PC-9 (cell line): ENCODE measurements around the gene NCAM2. TPM values are rescaled to one million over a fixed set of nuclear protein-coding genes. Genes with fewer than 3 reads are reported as not detected.

Experiments used
- BruUV-seq: library from RNA; stranded (reverse); fragments of 400-500 nt; replicated peaks from 2 replicates; lab custom pipeline; 2021; lab: Mats Ljungman, UMichigan
- CTCF ChIA-PET: fragments of 300-600 bp; sonication (Branson Sonifier 250); formaldehyde crosslinking; loops from one replicate; lab custom pipeline; 2022; ENCODE audit warnings: antibody characterized with exemption; lab: Charles Lee
- POLR2A ChIA-PET: fragments of 300-600 bp; sonication (Branson Sonifier 250); formaldehyde crosslinking; loops from one replicate; lab custom pipeline; 2022; ENCODE audit warnings: antibody characterized with exemption; ENCODE audit not compliant: unreplicated experiment; lab: Charles Lee
- DNase-seq, 2 experiments: peaks; one replicate each; pipeline versions ENCODE4 v3.0.0 to v3.0.0-alpha.2; 2015 to 2022; ENCODE audit warnings: mixed read lengths in 1 of 2
- H2AFZ ChIP-seq: fragments of 200-600 bp; sonication (generic); 2 replicates; pipeline ENCODE4 v1.8.1; 2017; ENCODE audit warnings: antibody characterized with exemption
- H3F3A ChIP-seq: fragments of 200-600 bp; sonication (generic); 2 replicates; pipeline ENCODE4 v1.8.1; 2017; ENCODE audit warnings: antibody characterized with exemption, mild to moderate bottlenecking, low read depth; ENCODE audit not compliant: insufficient read depth
- H3K27ac ChIP-seq: fragments of 200-600 bp; sonication (generic); 2 replicates; pipeline ENCODE4 v1.6.1; 2016; ENCODE audit warnings: mixed run types
- H3K27me3 ChIP-seq: fragments of 200-600 bp; sonication (generic); 2 replicates; pipeline ENCODE4 v1.6.1; 2016; ENCODE audit warnings: low read depth, mixed run types; ENCODE audit not compliant: insufficient read depth
- H3K36me3 ChIP-seq: fragments of 200-600 bp; sonication (generic); 2 replicates; pipeline ENCODE4 v1.6.1; 2016; ENCODE audit warnings: low read depth, mixed run types
- H3K4me1 ChIP-seq: fragments of 200-600 bp; sonication (generic); replicated peaks from 2 replicates; pipeline ENCODE4 v1.6.1; 2016; ENCODE audit warnings: mixed run types; ENCODE audit not compliant: insufficient read depth
- H3K4me2 ChIP-seq: fragments of 200-600 bp; sonication (generic); 2 replicates; pipeline ENCODE4 v1.6.1; 2017; ENCODE audit warnings: mixed run types
- H3K4me3 ChIP-seq: fragments of 200-600 bp; sonication (generic); 2 replicates; pipeline ENCODE4 v1.6.1; 2016; ENCODE audit warnings: mixed run types
- H3K79me2 ChIP-seq: fragments of 200-600 bp; sonication (generic); 2 replicates; pipeline ENCODE4 v1.6.1; 2017; ENCODE audit warnings: low read depth, mixed run types
- H3K9me2 ChIP-seq: fragments of 200-600 bp; sonication (generic); 2 replicates; pipeline ENCODE4 v1.8.1; 2017; ENCODE audit warnings: mild to moderate bottlenecking; ENCODE audit not compliant: insufficient read depth
- H3K9me3 ChIP-seq: fragments of 200-600 bp; sonication (generic); 2 replicates; pipeline ENCODE4 v1.8.1; 2016; ENCODE audit warnings: low read depth; ENCODE audit not compliant: insufficient read depth
- H4K20me1 ChIP-seq: fragments of 200-600 bp; sonication (generic); 2 replicates; pipeline ENCODE4 v1.8.1; 2017; ENCODE audit not compliant: insufficient read depth
- CTCF ChIP-seq: fragments of 200-600 bp; sonication (generic); conservative IDR thresholded peaks from 2 replicates; pipeline ENCODE4 v1.6.1; 2017; ENCODE audit warnings: mixed run types, antibody characterized with exemption, mild to moderate bottlenecking, moderate library complexity
- EZH2 ChIP-seq: fragments of 200-600 bp; sonication (generic); IDR thresholded peaks from 2 replicates; pipeline ENCODE4 v1.8.0; 2017; ENCODE audit warnings: antibody characterized with exemption, low read depth
- intact Hi-C: fragments of 100-400 bp; cut with micrococcal nuclease; formaldehyde crosslinking; loops from one replicate; pipeline ENCODE4 v1.10.0; 2022; ENCODE audit not compliant: unreplicated experiment
- total RNA-seq: library from RNA; stranded (reverse); gene quantifications from 2 replicates; pipeline ENCODE4 v1.2.3, GENCODE V29; 2021

The NCAM2 gene
- total RNA-seq, 1 experiment from 2014 or later = not detected

DNA sequence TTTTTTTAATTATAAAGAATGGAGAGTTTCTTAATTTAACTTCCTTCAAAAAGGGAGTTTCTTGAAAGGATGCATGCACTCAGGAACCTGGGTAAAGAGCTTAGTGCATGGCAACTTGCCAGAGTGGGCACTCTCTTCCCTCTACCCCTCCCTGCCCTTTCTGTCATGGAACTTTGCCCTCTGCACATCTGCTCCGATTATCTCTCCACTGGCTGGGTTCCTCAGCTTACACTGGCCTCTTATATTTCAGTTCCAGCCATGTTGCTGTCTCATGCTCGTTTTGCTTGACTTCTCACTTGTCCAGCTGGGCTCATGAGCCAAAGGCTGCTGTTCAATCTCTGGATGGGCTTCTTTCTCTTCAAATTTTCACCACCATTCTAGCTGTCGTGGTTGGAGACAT is 87.0 kb downstream of the NCAM2 start:
- no peaks in the 10 kb centered on the region for H3F3A ChIP-seq
- H3K4me3 ChIP-seq = no peak overlapping the region
- no peak overlapping the region for H2AFZ ChIP-seq
- no peaks in the 10 kb centered on the region for H3K9me2 ChIP-seq
- ChIA-PET POLR2A (no interaction called here), CTCF (no interaction called here)
- intact Hi-C loops = no loop called here
- no peak for TF ChIP-seq CTCF
- no peak for TF ChIP-seq EZH2
- H3K9me3 ChIP-seq = no peaks in the 10 kb centered on the region
- no peaks in the 10 kb centered on the region for H3K4me1 ChIP-seq
- H3K27me3 ChIP-seq = no peaks in the 10 kb centered on the region
- no TSS peak for BruUV-seq
- no peaks in the 10 kb centered on the region for H3K36me3 ChIP-seq
- no peaks in the 10 kb centered on the region for H4K20me1 ChIP-seq
- no peak overlapping the region for H3K4me2 ChIP-seq
- no peak for DNase-seq
- H3K27ac ChIP-seq = no peak overlapping the region
- H3K79me2 ChIP-seq = no peaks in the 10 kb centered on the region

GRCh38 chr21:21096956-21097355 is 98.7 kb downstream of the NCAM2 start:
- POLR2A ChIA-PET = no interaction called here
- H3K9me3 ChIP-seq = no peaks in the 10 kb centered on the region

DNA sequence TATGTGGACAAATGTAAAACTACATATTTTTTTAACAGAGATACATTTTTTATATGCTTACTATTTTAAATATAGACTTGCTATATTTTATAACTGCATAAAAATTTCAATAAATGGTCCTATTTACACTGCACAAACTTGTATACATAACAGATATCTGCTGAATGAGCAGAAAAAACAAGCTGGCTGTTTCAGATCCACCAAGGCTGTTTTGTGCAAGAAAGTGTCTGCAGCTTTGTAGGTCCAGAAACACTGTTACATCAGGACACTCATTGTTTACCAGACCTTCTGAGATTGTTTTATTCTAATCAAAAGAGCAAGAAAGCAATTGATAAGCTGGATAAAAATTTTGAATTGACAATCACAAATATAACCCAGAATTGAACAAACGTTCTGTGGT is 99.3 kb downstream of the NCAM2 start:
- ChIA-PET CTCF (no interaction called here), POLR2A (no interaction called here)
- H3K4me2 ChIP-seq = no peak overlapping the region
- H3K9me3 ChIP-seq = no peaks in the 10 kb centered on the region
- no peaks in the 10 kb centered on the region for H3K9me2 ChIP-seq
- intact Hi-C loops = no loop called here
- TF ChIP-seq EZH2 (no peak), CTCF (no peak)
- BruUV-seq = no TSS peak
- no peaks in the 10 kb centered on the region for H3F3A ChIP-seq
- no peak for DNase-seq
- no peaks in the 10 kb centered on the region for H3K4me1 ChIP-seq
- H4K20me1 ChIP-seq = no peaks in the 10 kb centered on the region
- no peak overlapping the region for H3K4me3 ChIP-seq
- no peaks in the 10 kb centered on the region for H3K27me3 ChIP-seq
- H3K27ac ChIP-seq = no peak overlapping the region
- no peaks in the 10 kb centered on the region for H3K79me2 ChIP-seq
- H2AFZ ChIP-seq = no peak overlapping the region
- no peaks in the 10 kb centered on the region for H3K36me3 ChIP-seq

More at GRCh38 chr21:21096956-21097355, 98.7 kb downstream of the NCAM2 start:
- CTCF ChIA-PET = no interaction called here
- intact Hi-C loops = no loop called here
- H3F3A ChIP-seq = no peaks in the 10 kb centered on the region
- no TSS peak for BruUV-seq
- no peak overlapping the region for H3K27ac ChIP-seq
- H3K4me2 ChIP-seq = no peak overlapping the region
- no peaks in the 10 kb centered on the region for H3K9me2 ChIP-seq
- no peak for TF ChIP-seq EZH2
- no peak for TF ChIP-seq CTCF
- H3K4me1 ChIP-seq = no peaks in the 10 kb centered on the region
- H3K79me2 ChIP-seq = no peaks in the 10 kb centered on the region
- no peak overlapping the region for H3K4me3 ChIP-seq
- H3K36me3 ChIP-seq = no peaks in the 10 kb centered on the region
- no peak overlapping the region for H2AFZ ChIP-seq
- no peaks in the 10 kb centered on the region for H3K27me3 ChIP-seq
- H4K20me1 ChIP-seq = no peaks in the 10 kb centered on the region
- no peak for DNase-seq
